EL (cell line): Measurements from ENCODE around the gene FUT7.
"Not testable (repeated sequence)": the region's sequence is repeated elsewhere in the genome, so short reads cannot be mapped to it uniquely, and the experiment has no call there.

Source experiments
- DNase-seq: peaks from one replicate; pipeline ENCODE4 v3.0.0-alpha.2; 2016

FUT7 gene

DNA sequence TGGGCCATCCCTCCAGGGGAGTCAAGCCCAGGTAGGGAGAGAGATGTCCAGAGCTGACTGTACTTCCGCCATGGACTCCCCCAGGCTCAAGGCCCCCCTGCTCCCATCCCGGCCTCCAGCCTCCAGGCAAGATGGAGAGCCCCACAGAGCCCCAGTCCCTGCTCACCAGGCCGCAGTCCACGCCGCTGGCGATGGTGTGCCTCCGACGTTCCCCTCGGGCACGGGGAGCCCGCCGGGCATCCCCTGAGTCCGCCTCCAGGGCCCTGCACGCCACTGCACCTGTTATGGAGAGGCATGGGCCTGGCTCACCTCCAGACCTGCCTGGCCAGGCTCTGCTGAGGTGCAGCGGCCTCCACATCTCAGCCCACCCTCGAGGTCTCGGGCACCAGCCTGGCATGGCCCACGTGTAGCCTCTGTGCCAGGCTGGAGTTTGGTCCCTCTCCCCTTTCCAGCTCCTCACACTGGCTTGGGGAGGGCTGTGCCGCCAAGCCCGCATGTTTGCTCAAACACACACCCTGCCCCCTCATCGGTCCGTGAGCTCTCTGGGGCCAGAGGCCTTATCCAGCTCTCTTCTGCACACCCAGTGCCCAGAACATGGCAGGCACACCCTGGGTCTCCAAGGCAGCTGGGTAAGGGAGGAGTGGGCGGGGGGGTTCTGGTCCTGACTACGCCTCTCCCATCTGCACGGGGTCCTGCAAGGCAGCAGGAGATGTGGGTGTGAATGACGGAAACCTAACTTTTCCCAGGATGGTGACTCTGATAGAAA lies 34.4 kb upstream of the FUT7 start:
- no peak for DNase-seq

DNA sequence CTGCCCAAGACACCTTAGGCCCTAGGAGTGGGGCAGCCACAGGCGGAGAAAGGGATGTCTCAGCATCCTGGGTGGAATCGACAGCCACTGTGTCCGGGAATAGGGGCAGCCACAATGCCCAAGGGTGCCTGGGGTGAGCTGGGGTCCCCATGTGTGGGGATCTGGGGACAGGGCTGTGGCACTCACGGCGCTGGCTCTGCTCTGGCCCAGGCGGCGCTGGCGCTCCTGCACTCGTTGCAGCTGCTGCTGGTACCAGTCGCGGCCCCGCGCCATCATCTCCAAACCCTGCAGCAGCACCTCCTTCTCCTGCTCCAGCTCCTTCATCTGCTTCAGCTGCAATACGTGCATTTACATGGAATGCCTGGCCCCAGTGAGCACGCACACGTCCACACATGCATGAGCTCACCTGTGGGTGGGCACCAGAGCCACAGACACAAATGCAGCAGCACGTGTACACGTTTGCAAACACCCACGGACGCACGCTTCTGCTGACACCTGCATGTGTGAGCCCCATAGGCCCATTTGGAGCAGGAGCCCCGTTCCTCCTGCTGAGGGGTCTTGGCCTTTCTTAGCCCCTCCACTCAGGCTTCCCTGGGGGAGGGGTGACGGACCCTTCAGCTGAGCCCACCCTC lies 33.6 kb upstream of the FUT7 start:
- no peak for DNase-seq

DNA sequence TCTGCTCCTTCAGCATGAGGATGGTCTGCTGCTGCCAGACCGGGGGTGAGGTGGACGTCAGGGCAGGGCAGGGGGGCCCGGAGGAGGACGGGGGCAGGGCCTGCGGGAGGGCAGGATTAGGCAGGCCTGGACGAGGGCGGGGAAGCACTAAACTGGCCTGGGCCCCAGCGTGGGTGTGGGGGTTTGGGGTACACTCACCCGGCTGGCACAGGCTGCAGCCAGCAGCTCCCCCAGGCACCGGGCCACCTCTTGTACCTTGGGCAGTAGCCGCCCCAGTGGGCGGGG lies 32.9 kb upstream of the FUT7 start:
- DNase-seq = no peak

DNA sequence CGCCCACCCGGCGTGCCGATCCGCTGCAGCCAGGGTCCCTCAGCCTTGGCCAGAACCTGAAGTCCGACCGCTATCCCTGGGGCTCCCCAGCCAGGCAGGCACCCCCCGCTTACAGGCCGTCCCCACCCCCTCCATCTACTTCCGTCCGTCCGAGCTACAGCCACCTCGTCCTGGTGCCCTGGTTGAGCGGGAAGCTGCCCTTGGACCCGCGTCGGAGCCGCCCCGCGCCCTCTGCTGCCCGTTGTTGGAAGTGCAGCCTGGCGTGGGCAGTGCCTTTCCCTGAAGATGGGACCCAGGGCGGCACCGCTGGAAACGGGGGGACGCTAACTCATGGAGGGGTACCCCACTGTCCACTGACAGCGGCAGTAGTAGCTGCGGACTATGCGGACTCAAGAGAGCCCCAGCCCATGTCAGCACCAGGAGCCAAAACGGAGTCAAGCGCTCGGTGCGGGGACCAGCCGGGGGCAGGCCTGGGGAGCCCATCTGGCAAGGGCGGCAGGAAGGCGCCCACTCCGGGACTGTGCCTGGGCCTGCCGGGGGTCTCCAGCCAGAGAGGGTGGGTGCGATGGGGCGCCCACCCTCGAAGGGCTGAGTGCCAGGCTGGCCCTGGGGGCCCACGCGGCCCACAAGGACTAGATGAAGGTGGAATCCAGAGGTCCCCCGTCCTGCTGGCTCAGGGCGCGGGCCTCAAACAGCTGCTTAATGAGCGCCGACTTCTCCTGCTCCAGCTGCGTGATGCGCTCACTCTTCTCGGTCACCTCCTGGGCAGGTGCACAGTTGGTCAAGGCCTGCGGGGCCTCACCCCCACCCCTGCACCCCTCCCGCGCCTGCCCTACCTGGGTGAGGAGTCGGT lies 32.4 kb upstream of the FUT7 start:
- DNase-seq = peak; percentile 70

DNA sequence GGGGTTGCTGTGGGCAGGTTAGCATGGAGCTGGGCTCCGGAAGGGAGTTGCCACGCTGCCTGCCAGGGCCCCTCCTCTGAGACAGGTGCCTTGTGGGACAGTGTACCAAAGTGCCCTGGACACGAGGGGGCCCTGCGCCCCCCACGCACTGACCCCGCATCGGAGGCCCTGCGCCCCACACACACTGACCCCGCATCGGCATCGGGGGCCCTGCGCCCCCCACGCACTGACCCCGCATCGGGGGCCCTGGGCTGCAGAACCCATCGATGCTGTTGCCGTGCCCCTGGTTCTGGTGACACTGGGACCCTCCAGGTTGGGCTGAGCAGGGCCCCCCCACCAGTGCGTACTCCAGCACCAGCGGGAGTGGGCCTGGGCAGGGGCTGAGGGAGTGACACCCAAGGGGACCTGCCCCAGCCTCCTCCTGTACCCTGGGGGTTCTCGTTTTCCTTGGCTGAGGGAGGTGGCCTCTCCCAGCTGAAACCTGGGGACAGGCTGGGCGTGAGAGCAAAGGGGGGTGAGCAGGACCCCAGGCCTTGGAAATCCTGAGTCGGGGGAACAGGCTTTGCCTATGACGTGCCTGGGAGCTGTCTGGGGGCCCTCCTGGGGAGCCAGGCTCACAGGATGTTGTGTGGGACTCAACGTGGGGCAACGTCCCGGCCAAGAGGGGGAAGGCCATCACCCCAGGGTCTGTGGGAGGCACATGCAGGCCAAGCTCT lies 31.6 kb upstream of the FUT7 start:
- no peak for DNase-seq

DNA sequence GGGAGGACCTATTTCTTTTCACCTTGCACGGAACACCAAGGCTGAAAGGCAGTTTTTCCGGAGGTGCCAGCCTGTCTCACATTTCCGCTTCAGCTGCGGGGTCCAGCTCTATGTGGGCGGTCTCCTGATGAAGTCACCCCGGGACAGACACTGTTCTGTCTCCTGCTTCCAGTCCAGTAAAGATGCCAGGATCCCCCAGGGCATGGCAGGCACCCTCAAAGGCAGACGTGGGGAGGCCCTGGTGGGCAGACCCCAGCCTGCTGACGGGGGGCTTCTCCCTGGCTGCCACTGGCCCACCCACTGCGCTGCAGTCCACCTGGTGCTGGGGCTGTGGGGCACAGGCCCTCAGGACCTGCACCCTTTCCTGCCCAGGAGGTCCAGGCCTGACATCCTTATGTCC lies 30.9 kb upstream of the FUT7 start:
- DNase-seq = not testable (repeated sequence)

DNA sequence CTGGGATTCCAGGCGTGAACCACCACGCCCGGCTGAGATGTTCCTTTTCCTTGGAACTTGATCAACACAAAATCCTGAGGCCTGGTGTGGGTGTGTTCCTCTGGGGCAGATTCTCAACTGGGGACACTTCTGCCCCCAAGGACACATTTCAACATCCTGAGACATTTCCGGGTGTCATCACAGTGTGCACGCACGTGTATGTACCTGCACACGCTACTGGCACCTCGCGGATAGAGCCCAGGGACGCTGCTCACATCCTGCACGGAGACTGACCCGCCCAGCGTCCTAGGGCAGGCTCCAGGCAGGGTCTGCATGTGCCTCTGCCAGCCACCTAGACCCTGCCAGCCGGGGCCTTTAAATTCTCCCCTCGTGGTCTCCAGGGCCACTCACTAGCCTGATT lies 30.5 kb upstream of the FUT7 start:
- DNase-seq = no peak

DNA sequence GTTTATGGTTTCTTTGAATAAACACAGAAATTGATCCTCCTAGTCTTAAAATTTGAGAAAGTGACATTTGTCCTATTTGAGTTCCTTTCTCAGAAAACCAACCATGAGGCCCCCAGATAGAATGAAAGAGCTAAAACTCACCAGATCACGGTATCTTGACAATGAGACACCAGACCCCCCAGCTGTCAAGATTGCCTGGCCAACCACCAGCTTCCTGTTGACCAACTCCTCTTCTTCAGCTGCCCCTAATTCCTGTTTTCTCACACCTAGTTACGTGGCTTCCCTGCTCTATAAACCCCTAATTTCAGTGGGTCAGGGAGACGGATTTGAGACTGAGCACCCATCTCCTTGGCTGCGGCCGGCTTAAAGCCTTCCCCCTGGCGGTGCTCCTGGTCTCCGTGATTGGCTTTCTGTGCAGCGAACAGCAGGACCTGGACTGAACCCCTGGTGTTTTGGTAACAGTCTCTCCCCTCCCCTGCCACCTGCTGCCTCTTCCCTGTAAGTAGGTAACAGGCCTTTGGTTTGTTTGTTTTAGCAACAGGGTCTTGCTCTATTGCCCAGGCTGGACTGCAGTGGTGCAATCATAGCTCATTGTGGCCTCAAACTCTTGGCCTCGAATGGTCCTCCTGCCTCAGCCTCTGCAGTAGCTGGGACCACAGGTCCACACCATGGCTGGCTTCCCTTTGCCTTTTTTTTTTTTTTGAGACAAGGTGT lies 26.8 kb upstream of the FUT7 start:
- DNase-seq = no peak

DNA sequence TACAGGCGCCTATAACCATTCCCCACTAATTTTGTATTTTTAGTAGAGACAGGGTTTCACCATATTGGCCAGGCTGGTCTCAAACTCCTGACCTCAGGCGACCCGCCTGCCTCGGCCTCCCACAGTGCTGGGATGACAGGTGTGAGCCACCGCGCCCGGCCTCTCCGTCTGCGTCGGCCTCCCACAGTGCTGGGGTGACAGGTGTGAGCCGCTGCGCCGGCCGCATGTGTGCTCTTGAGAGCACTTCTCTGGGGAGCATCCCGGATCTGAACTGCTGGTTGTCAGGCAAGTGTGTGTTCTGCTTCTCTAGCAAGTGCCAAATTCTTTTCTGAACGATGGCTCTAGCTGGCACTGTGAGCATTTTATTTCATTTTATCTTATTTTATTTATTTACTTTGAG lies 25.7 kb upstream of the FUT7 start:
- DNase-seq = no peak

DNA sequence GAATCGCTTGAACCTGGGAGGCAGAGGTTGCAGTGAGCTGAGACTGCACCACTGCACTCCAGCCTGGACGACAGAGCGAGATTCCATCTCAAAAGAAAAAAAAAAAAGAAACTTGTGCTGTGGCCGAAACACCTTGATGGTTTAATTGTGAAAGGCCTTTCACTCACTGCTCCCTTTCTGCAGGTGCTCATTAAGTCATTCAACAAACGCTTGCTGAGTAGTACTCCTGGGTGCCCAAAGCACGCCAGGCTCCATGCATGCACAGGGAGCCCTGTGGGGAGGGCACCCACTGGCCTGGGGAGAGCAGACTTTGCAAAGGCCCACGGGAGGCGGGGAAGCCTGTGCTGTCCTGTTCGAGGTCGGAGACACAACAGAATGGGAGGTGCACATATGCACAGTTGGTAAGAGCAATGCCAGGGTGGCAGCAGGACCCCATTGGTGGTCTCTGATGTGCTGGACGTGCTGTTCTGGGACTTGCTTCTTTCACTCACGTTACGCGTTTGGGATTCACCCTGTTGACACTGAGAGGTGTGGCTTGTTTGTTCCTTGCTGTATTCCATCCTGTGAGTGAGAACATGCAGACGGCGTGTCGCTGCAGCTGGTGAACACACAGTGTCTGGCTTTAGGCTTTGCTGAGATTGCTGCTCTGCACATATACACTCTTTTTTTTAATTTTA lies 25.0 kb upstream of the FUT7 start:
- DNase-seq = no peak

DNA sequence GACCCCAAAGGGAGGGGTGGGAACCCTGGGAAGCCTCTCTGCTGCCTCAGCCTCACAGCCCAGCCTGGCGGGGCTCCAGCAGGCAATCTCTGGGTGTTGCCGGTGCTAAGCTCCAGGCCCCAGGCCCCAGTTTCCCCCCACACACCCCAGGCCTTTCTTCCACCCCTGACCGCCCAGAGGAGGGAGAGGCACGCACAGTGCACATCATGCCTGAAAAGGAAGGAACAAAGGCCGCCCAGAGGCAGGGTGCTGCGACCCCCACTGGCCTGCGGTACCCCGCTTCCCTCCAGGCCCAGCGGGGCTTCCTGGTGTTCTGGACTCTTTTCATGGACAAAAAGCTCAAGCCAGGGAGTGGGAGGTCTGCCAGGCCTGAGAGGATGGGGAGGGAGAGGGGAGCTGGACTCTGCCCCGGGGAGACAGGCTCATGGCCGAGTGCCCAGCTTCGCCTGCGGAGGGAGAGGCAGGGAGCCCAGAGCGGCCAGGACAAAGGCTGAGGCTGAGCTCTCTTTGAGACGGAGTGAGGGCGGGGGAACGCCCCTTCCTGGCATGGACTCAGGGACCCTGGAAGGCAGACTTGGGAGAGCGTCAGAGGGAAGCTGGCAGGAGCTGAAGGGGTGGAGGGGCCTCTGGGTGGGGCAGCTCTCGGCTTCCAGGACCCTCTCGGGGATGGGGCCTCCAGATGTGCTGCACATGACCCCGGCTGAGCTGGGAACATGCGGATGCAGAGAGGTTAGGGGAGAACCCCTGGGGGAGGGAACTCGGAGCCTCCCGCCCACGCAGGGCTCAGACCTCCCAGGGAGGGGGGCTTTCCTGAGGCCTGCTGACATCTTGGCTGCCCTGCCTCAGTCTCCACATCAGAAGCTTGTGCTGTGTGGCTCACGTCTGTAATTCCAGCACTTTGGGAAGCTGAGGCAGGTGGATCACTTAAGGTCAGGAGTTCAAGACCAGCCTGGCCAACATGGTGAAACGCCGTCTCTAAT lies 23.8 kb upstream of the FUT7 start:
- DNase-seq = peak; percentile 80

DNA sequence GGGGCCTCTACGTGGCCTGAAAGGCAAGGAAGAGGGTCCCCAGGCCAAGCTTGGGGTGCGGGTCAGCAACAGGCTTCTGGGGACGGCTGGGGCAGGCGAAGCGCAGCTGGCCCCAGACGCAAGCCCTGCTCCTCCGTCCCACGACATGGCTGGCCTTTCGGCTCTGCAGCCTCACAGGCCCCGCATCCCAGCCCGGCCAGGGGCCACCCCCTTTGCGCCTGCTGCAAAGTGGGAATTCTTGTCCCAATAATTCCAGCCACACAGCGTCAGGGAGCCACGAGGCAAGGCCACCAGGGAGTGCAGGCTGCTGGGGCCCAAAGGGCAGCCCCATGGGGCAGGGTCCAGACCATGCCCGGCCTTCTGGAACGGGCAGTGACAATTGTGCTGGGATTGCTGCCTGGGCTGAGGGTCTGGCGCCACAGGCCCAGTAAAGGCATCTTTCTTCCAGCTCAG lies 23.1 kb upstream of the FUT7 start:
- DNase-seq = no peak

DNA sequence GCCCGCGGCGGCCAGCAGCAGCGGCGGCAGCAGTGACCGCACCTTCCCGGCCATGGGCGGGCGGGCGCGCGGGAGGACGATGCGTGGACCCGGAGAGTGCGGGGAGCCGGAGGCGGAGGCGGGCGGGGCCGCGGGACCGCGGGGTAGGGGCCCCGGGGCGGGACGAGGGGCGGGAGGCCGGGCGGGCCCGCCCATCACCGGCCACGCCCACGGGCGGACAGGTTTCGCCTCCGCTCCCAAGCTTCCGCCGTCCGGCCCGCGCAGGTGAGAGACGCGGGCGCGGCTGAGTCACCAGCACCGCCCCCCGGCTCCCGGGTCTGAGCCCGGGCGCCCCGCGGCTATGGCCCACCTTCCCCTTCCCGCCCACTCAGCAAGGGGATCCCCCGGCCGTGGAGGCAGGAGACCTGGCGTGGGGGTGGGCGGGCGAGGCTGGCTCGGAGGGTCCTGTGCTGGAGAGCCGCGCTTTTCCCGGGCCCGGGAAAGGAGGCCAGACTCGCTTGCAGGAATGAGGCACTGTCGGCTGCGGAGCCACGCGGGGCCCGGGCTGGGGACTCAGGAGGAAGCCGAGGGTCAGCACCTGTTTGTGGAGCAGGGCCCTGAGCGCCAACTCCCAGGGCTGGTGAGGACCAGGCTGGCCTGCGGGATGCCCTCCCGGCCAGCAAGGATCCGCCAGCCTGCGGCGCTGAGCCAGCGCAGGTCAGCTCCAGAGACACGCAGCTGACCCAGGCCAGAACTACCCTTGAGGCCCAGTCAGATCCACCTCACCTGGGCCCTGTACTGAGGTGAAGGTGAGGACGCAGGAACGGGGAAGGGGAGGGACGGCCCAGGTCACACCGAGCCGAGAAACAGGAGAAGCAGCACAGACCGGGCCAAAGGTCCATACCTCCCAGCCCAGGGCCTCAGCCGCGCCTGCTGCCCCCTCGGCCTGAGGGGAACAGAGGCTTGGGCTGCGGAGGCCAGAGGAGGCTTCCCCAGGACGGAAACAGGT lies 22.4 kb upstream of the FUT7 start, which contains the start of gene ENTPD2:
Gene ENTPD2 (minus strand): TSS at position 118 of the 988 bp plus-strand sequence. CDS start 64 bp downstream, at position 54.
- DNase-seq = no peak

DNA sequence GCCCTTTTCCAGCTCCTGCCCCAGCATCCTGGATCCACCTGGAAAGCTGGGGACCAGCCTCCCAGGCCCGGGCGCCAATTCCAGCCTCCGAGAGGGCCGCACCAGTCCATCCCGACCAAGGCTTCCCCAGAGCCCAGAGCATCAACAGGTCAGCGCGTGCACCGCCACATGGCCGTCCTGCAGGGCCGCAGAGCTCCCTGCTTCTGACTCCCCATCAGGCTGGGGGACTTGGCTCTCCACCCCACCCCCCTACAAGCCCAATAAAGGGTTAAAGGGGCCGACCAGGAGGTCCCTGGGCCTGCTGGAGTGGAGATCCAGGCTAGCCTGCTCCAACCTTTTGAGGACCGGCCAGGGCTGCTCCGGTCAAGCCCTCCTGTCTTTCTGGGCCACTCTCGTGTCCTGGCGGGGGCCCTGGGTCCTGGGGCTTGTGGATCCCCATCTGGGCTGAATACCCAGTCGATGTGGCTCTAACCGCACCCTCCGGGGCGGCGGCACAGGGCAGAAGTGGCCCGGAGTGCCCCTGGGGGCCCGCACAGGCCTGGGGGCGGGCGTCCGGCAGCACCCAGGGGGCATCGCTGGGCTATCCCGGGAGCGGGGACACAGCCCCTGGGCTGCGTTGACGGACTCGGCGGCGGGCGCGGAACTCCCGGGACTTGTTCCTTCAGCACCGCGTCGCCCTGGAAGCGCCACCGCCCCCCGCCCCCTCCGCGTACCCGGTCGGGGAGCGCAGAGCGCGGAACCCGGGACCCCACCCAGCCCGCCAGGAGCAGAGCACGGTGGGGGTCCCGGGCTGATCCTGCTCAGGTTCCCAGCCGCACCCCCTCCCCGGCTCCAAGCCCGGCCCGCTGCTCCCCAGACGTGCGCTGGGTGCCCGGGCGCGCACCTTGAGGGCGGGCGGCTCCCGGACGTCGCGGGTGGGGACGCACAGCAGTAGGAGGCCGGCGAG lies 21.4 kb upstream of the FUT7 start:
- no peak for DNase-seq

DNA sequence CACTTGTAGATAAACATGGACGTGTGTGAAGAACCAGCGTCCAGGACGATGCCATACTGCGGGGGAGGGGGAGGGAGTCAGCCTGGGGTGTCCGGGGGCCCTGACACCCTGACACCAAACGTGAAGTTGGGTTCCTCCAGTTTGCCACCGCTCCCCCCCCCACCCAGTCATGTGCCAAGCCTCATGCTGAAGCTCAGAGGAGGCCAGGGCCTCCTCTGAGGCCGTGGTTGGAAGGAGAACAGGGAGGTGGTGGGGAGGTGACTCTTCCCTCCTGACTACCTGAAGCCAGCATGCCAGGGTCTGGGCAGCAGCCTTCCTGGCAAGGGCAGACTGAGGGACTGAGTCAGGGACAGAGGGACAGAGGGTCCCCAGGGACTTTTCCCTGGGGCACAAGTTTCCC lies 20.4 kb upstream of the FUT7 start:
- no peak for DNase-seq

DNA sequence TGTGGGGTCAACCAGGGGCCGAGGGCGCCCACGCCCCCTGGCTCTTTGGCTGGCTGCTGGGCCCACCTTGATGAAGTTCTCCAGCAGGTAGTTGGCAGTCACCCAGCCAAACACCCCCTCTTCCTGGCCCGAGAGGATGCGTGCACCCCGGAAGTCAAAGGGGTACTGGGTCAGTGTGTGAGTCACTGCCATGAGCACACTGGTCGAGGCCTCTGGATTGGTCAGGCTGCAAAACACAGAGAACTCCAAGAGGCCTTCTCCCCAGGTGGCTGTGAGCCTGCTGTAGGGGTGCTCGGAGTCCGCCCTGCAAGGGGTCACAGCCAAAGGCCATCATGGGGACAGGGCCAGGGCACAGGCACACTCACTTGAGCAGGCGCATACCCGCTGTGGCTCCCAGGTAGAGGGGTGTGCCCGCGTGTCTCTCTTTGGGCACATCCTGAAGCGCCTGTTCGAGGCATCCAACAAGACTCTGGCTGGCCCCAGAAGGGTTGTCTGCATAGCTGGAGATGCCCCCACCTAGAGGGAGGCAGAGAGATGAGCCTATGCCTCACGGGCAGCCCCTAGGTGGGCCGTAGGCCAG lies 19.3 kb upstream of the FUT7 start:
- DNase-seq = no peak

DNA sequence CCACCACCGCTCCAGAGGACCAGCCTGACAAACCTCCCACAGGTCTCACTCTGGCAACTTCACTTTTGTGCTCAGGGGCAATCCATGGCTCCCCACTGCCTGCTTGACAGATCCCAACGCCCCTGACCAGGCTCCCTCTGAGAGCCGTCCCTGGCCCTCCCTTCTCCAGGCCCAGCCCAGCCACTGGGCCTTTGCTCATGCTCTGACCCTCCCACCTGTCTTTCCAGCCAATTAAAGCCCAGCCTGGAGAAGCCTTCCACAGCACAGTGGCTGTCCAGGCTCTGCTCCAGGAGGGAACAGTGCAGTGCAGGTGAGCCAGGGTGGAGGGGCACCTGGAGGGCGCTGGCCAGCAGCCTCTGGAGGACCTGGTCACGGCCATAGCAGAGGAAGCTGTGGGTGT lies 18.7 kb upstream of the FUT7 start:
- DNase-seq = no peak
